Colonic mucosa (tissue), 4 donors: ENCODE data around the gene WDR35. TPM values are rescaled to one million over a fixed set of nuclear protein-coding genes. Genes with fewer than 3 reads are reported as not detected.

ENCODE experiments used
- DNase-seq: peaks from one replicate; pipeline ENCODE4 v3.0.0-alpha.2; 2020
- H3K27ac ChIP-seq: fragments of 200-600 bp; one replicate; pipeline ENCODE4 v1.8.0; 2021
- H3K27me3 ChIP-seq: fragments of 200-600 bp; one replicate; pipeline ENCODE4 v1.8.0; 2021
- H3K36me3 ChIP-seq: fragments of 200-600 bp; one replicate; pipeline ENCODE4 v1.8.0; 2021
- H3K4me1 ChIP-seq: fragments of 200-600 bp; one replicate; pipeline ENCODE4 v1.8.0; 2021; ENCODE audit warnings: mild to moderate bottlenecking
- H3K4me3 ChIP-seq: fragments of 200-600 bp; one replicate; pipeline ENCODE4 v1.8.0; 2021
- H3K9ac ChIP-seq, 2 donors: one replicate each; pipeline ENCODE4 v1.7.0; 2013; ENCODE audit warnings: control low read depth in 2 of 2, low read depth in 2 of 2, low read length in 2 of 2
- H3K9me3 ChIP-seq: fragments of 200-600 bp; one replicate; pipeline ENCODE4 v1.8.0; 2021
- CTCF ChIP-seq: fragments of 200-600 bp; IDR thresholded peaks from one replicate; pipeline ENCODE4 v1.8.0; 2022; ENCODE audit warnings: antibody characterized with exemption, mild to moderate bottlenecking
- intact Hi-C: fragments of 100-400 bp; cut with DNase I; formaldehyde crosslinking; loops from one replicate; pipeline ENCODE4 v1.14.1; 2022
- total RNA-seq, 2 donors: library from RNA; stranded (reverse); fragmentation: NEBNext Ultra II Directional in 1 of 2; extraction: Animal tissue kit (Norgen Biotek cat#: 25700) in 1 of 2; gene quantifications; one replicate each; pipeline ENCODE4 v1.2.1, GENCODE V29; 2021
- donor health status: healthy.
- donor health status: DM: no; HTN: no; CAD: no.
- donor health status: DM: no; HTN: no; CAD: no.

The WDR35 gene
- total RNA-seq, 2 donors from 2014 or later: 1.7 to 2.2 TPM

GRCh38 chr2:20011276-20012031 is 21.5 kb upstream of the WDR35 start:
- intact Hi-C loops: loop anchor here (5.0 kb wide), 1 partner anchor 46 kb away; no protein-coding TSS in a partner anchor

GRCh38 chr2:20008703-20009102 is 18.8 kb upstream of the WDR35 start:
- no peaks in the 10 kb centered on the region for H3K36me3 ChIP-seq
- intact Hi-C loops: no loop called here
- peaks cover 15% of the 10 kb centered on the region for H3K27me3 ChIP-seq
- no peak for DNase-seq
- no peaks in the 10 kb centered on the region for H3K9me3 ChIP-seq
- no peak overlapping the region for H3K4me3 ChIP-seq
- TF ChIP-seq CTCF: no peak
- no peaks in the 10 kb centered on the region for H3K4me1 ChIP-seq
- H3K27ac ChIP-seq: no peak overlapping the region
- no peak overlapping the region for H3K9ac ChIP-seq

More at GRCh38 chr2:20011276-20012031, 21.5 kb upstream of the WDR35 start:
- no peak overlapping the region for H3K27ac ChIP-seq
- no peaks in the 10 kb centered on the region for H3K36me3 ChIP-seq
- no peaks in the 10 kb centered on the region for H3K9me3 ChIP-seq
- no peak for TF ChIP-seq CTCF
- H3K9ac ChIP-seq: no peak overlapping the region
- H3K27me3 ChIP-seq: peaks cover 15% of the 10 kb centered on the region
- no peaks in the 10 kb centered on the region for H3K4me1 ChIP-seq
- no peak overlapping the region for H3K4me3 ChIP-seq
- no peak for DNase-seq

- Histone ChIP-seq H3K36me3 (no peaks in the 10 kb centered on the region), H3K4me3 (no peak overlapping the region), H3K4me1 (no peaks in the 10 kb centered on the region), H3K9ac (no peak overlapping the region), H3K27ac (no peak overlapping the region), H3K27me3 (no peaks in the 10 kb centered on the region), H3K9me3 (no peaks in the 10 kb centered on the region)
- intact Hi-C loops: no loop called here
- no peak for DNase-seq
- no peak for TF ChIP-seq CTCF
Observed at GRCh38 chr2:20005891-20006470, 16.1 kb upstream of the WDR35 start.

- Histone ChIP-seq H3K4me3 (no peak overlapping the region), H3K27me3 (no peaks in the 10 kb centered on the region), H3K9ac (no peak overlapping the region), H3K27ac (no peak overlapping the region), H3K9me3 (no peaks in the 10 kb centered on the region), H3K4me1 (no peaks in the 10 kb centered on the region), H3K36me3 (no peaks in the 10 kb centered on the region)
- no peak for TF ChIP-seq CTCF
- DNase-seq: no peak
- intact Hi-C loops: no loop called here
Observed at GRCh38 chr2:20005067-20005627, 15.2 kb upstream of the WDR35 start.

- DNase-seq: no peak
- no peak overlapping the region for H3K27ac ChIP-seq
- no peaks in the 10 kb centered on the region for H3K9me3 ChIP-seq
- H3K36me3 ChIP-seq: no peaks in the 10 kb centered on the region
- TF ChIP-seq CTCF: no peak
- no peak overlapping the region for H3K4me3 ChIP-seq
- H3K27me3 ChIP-seq: no peaks in the 10 kb centered on the region
- H3K4me1 ChIP-seq: no peaks in the 10 kb centered on the region
- intact Hi-C loops: no loop called here
- no peak overlapping the region for H3K9ac ChIP-seq
Observed at GRCh38 chr2:20001361-20001863, 11.5 kb upstream of the WDR35 start.
